Mucosa of descending colon (tissue), 3 donors: Measurements from ENCODE around the gene SLC2A4. TPM values are rescaled to one million over a fixed set of nuclear protein-coding genes. Genes with fewer than 3 reads are reported as not detected.
A peak's percentile ranks its signal among the peaks of the same experiment; 100 is the strongest.

Experiments
- ATAC-seq: fragments of 200-7000 bp; cut with Tn5 transposase; one replicate; pipeline ENCODE4 v1.9.1; 2020; ENCODE audit warnings: mild to moderate bottlenecking, moderate library complexity
- DNase-seq, 3 donors: peaks; one replicate each; pipeline ENCODE4 v3.0.0-alpha.2; 2020
- H3K36me3 ChIP-seq: fragments of 200-600 bp; one replicate; pipeline ENCODE4 v1.8.0; 2021; ENCODE audit warnings: low read depth, mild to moderate bottlenecking
- H3K4me1 ChIP-seq: fragments of 200-600 bp; one replicate; pipeline ENCODE4 v1.8.0; 2021; ENCODE audit warnings: low read depth, mild to moderate bottlenecking
- H3K4me3 ChIP-seq: fragments of 200-600 bp; one replicate; pipeline ENCODE4 v1.8.0; 2021; ENCODE audit warnings: mild to moderate bottlenecking
- H3K9me3 ChIP-seq: fragments of 200-600 bp; one replicate; pipeline ENCODE4 v1.8.0; 2021; ENCODE audit warnings: mild to moderate bottlenecking
- CTCF ChIP-seq: fragments of 200-600 bp; IDR thresholded peaks from one replicate; pipeline ENCODE4 v1.8.0; 2022; ENCODE audit warnings: antibody characterized with exemption, mild to moderate bottlenecking
- intact Hi-C, 2 donors: fragments of 100-400 bp; cut with DNase I in 1 of 2; cut with micrococcal nuclease in 1 of 2; formaldehyde crosslinking; loops; one replicate each; pipeline versions ENCODE4 v1.11.0 to v1.11.1; 2022; cut with DNase I, micrococcal nuclease
- total RNA-seq, 3 donors: library from RNA; stranded (reverse); fragmentation: NEBNext Ultra II Directional in 2 of 3; extraction: Animal tissue kit (Norgen Biotek cat#: 25700) in 2 of 3; gene quantifications; one replicate each; pipeline versions ENCODE4 v1.2.1 to v1.2.4, GENCODE V29; 2021 to 2023
- donor health status: DM: no; HTN: no; CAD: no; lungs with moderate emphysema.
- donor health status: DM: no; HTN: no; CAD: no.
- donor health status: DM: no; HTN: yes; CAD: no.

The SLC2A4 gene
- total RNA-seq, 3 donors from 2014 or later = 5.3 to 78.2 (median 6.1) TPM

- TF ChIP-seq CTCF = no peak
- no peaks in the 10 kb centered on the region for H3K9me3 ChIP-seq
- DNase-seq (no peak), ATAC-seq (no peak)
- no peak overlapping the region for H3K4me3 ChIP-seq
- H3K36me3 ChIP-seq = peaks cover 4% of the 10 kb centered on the region
- H3K4me1 ChIP-seq = peaks cover 12% of the 10 kb centered on the region
- intact Hi-C loops = no loop called here
Observed at GRCh38 chr17:7317161-7317803, 35.8 kb downstream of the SLC2A4 start.

- Histone ChIP-seq H3K9me3 (no peaks in the 10 kb centered on the region), H3K36me3 (peaks cover 5% of the 10 kb centered on the region), H3K4me1 (peaks cover 9% of the 10 kb centered on the region), H3K4me3 (no peak overlapping the region)
- TF ChIP-seq CTCF = no peak
- ATAC-seq (no peak), DNase-seq (no peak)
- intact Hi-C loops = no loop called here
Observed at GRCh38 chr17:7318121-7318860, 36.8 kb downstream of the SLC2A4 start.

- ATAC-seq (no peak), DNase-seq (no peak)
- Histone ChIP-seq H3K36me3 (peaks cover 5% of the 10 kb centered on the region), H3K4me3 (no peak overlapping the region), H3K9me3 (no peaks in the 10 kb centered on the region), H3K4me1 (no peaks in the 10 kb centered on the region)
- no peak for TF ChIP-seq CTCF
- intact Hi-C loops = no loop called here
Observed at GRCh38 chr17:7321466-7321865, 39.9 kb downstream of the SLC2A4 start.

- Histone ChIP-seq H3K9me3 (no peaks in the 10 kb centered on the region), H3K4me1 (no peaks in the 10 kb centered on the region), H3K36me3 (peaks cover 5% of the 10 kb centered on the region), H3K4me3 (no peak overlapping the region)
- ATAC-seq (no peak), DNase-seq (no peak)
- TF ChIP-seq CTCF = no peak
- intact Hi-C loops = no loop called here
Observed at GRCh38 chr17:7322520-7323194, 41.1 kb downstream of the SLC2A4 start.

GRCh38 chr17:7323731-7324437 is 42.4 kb downstream of the SLC2A4 start:
- H3K4me1 ChIP-seq = peaks cover 9% of the 10 kb centered on the region
- ATAC-seq (peak; percentile 46), DNase-seq (peak in 2 of 3 donors; percentile 80 to 81)
- peak; percentile 73 for TF ChIP-seq CTCF
- H3K9me3 ChIP-seq = no peaks in the 10 kb centered on the region
- no peak overlapping the region for H3K4me3 ChIP-seq
- H3K36me3 ChIP-seq = peaks cover 5% of the 10 kb centered on the region
- intact Hi-C loops = no loop called here
